Hematopoietic multipotent progenitor cell treated with erythropoietin and hydrocortisone succinate and interleukin-3 and kit ligand, for 6 days (in vitro differentiated cells): ENCODE measurements around the gene DOCK1.

Source experiments
- DNase-seq: peaks from one replicate; pipeline ENCODE4 v3.0.0-alpha.2; 2015

The DOCK1 gene

GRCh38 chr10:127332631-127333030, 427.4 kb downstream of the DOCK1 start:
- DNase-seq: no peak

DNA sequence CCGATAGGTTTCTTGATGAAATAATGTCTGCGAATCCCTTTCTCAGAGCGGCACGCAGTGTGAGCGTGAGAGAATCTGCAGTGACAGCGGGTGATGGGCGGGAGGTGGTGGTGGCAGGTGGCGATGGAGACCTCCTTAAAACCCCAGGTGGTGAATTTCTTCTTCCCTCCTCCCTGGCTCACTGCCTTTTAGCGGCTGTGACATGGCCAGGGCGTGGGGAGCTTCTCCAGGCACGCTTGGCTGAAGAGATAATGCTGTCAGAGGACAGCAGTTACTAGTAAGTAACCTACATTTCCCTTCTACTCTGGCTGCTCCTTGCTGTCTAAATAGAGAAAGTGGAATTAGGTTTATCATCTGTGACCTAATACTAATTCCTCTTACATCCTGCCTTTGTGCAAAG, 432.6 kb downstream of the DOCK1 start:
- no peak for DNase-seq

DNA sequence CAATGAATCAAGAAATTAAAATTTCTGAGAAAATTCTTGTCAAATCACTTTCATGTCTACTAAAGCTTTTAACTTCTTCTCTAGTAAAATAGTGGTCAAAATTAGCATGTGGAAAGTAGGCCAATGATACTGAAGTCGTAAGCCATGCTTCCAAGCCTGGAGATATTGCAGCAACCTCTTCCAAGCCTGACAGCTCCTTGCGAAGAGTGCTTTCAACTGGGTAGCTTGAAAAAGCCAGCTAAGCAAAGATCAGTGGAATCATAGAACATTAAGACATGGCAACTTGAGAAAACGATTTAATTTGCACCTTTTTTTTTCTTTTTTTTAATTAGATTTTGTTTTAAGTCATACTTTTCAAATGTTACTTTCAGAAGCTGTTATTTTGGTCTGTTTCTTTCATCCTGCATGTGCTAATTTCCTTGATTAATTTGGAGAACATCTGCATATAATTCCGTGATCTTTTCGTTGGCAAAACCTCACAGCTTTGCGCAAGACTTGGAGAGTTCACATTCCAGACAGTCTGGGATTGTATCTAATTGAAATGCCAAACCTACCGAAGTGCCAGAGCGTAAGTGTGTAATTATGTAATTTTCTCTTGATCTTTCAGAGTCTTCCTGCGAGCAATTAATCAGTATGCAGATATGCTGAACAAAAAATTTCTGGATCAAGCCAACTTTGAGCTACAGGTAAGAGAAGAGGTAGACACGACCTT, 433.3 kb downstream of the DOCK1 start:
- no peak for DNase-seq

DNA sequence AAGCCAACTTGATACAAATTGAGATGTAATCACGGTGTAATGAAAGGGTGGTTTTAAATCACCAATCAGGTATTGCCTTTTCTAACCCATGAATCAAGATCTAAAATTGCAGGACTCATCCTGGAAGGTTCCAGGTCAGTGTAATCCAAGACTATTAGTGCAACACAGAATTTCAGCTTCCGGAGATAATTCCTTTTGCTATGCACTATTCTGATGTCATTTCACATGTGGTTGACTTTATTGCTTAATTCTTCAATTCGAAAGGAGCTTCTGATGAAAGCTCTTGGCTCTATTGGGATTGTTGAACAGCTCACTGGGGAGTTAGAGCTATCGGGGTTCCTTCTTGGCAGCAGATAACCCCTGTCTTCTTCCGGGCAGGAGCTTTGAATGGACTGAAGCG, 438.6 kb downstream of the DOCK1 start:
- DNase-seq: no peak

DNA sequence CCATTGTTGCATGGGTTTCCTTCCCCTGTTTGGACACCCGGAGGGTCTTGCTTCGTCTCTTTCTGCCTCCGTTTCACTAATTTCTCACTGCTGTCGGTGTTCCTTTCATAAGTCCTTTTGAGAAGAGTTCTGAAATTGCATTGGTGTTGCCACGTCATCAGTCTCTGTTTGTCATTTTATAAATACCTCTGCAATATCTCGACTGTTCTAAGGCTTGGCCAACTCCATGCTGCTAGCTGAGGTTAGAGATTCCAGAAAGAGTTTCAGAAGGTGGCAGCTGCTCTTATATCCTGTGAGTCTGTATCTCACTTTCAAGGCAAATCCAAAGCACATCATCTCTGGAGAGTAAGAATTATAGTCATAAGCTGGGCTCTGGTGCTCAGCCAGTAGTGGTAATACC, 439.1 kb downstream of the DOCK1 start:
- DNase-seq: no peak

DNA sequence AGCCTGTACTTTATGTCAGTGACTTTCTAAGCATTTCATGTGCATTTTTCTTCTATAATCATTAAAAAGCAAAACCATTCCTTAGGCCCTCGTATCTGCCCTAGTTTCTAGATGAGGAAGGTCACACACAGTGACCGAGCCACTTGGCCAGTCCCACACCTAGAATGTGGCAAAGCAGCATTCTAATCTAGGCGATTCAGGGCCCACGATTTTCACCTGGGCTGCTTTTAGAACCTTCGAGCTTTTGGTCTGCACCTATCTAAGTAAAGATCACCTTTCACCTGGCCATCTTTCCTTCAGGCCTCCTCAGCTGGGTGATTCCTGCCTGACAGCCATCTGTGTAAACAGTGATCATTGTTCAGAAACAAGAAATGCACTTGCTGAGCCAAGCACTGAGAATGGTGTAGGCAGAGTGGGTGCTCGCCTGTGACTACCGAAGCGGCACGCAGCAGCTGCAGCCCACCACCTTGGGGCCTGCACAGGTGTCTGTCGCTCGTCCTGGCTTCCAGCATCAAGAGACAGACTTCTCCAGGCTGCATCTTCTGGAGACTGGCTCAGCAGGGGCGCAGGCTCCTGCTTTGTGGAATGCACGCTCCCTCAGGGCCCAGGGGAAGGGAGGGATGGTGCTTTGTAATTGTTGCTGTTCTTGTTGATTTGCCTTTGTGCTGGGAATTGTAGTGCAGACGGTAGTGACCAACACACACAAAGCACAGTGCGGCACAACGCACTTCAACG, 440.2 kb downstream of the DOCK1 start:
- DNase-seq: no peak

GRCh38 chr10:127346604-127347003, 441.4 kb downstream of the DOCK1 start:
- DNase-seq: no peak

DNA sequence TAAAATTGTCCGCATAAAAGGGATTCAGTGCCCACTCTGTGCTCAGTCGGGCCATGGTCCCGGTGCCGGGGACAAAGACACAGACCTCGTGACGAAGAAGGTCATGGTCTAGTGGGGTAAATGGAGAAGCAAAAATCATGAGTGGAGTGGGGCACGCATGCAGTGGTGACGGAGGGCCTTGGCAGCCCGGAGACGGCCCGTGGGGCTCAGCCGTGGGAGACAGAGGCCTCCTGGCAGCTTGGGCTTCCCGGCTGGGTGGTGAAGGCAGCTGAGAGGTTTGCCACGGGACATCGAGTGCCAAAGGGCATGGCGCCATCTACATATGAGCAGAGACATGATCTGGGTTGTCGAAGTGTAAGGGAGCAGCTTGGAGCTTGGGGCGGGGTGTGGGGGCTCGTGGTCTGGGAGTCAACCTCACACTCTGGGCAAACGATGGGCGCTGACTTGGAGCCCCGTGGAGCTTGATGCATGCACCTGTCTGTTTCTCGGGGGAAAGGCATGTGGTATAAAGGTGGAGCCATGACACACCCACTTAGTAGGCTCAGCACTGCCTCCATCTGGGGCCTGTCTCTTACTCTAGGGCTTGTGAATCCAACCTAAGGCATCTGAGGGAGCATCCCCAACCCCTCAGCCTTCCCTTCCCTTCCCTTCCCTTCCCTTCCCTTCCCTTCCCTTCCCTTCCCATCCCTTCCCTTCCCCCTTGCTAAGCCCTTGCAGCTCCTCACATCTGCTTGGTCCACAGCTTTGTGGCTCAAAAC, 442.2 kb downstream of the DOCK1 start:
- DNase-seq: no peak

GRCh38 chr10:127349737-127350136, 444.5 kb downstream of the DOCK1 start:
- no peak for DNase-seq

DNA sequence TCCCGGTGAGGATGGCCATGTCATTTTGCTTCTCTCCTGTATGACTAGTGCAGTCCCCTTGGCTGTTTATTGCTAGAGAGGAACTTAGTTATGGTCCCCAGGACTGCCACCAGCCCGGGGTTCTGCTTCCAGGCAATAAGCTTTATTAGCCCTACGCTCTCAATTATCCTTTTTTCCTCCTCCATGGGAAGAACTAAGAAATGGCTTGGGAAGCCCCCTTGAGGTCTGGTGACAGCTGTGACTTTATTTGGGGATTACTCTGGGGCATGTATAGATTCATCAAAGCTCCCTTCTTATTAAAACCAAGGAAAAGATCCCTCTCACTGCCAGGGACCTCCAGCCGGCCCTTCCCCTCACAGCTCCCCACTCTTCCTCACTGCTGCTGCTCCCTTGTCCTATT, 446.3 kb downstream of the DOCK1 start:
- no peak for DNase-seq

DNA sequence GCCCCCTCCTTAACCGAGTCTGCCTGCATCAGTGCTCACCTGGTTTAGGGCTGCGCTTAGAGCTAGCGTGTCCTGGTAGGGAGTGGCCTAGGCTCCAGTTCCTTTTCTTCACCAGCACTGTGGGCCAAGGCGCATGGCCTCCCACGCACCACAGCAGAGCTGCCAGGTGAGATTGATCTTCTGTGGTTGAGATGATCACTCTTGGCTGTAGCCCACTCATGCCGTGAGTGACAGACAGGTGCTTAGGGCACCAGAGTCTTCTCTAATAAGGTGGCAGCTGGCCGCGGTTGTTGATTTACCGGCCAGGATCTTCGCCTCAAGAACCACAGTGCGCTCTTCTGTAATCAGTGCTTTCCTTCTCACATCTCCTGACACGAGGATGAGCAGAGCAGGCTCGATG, 448.3 kb downstream of the DOCK1 start:
- DNase-seq: no peak

GRCh38 chr10:127354255-127354654, 449.0 kb downstream of the DOCK1 start:
- DNase-seq: no peak

DNA sequence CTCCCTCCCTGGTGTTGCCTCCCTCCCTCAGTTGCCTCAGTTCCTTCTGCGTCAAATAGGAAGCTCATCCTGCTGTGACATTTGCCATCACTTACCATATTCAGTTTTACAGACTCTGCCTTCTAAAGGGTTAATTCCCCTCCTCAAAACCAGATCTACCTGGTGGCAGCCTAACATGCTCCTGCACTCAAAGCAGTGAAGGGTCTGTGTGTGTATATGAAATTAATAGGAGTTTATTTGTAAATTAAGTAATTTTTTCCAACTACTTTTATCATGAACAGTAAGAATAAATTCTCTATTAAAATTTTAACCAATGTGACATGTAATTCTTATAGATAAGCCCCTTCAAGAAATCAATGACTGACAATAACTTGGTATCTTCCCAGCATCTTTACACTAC, 449.8 kb downstream of the DOCK1 start:
- DNase-seq: no peak

DNA sequence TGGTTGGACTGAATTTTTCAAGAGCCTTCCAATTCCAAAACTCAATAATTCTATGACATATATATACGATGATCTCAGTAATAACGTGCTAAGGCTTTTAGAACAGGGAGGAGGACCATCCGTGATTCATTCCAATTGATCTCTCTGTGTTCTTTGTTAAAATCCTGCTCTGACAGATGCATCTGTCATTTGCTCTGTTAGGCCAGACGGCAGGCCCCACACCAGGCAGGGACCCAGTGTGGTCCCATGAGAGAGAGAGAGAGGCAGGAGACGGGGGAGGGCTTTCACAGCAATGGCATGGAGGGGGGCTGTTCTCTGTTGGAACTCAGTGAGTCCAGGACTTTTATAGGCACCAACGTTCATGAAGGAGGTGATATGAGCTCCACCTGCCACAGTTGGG, 451.1 kb downstream of the DOCK1 start:
- no peak for DNase-seq

- DNase-seq: no peak
Observed at GRCh38 chr10:127357265-127357664, 452.0 kb downstream of the DOCK1 start.

DNA sequence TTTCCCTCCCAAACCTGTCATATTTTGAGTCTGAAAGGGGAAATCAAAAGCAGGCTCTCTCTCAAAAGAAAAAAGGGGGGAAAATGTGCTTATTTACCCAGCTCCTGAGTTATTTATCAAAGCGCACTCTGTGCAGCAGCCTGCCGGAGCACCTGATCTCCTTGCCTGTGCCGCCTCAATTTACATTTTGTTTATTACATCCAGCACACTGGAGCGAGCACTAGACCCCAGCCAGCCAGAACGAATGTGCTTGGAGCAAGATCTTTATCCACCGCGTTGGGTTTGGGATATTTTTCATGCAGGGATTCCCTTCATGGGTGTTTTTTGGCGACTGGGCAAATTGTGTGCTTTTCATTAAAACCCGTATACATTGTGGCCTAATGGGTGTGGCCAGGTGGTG, 453.1 kb downstream of the DOCK1 start:
- no peak for DNase-seq

- DNase-seq: no peak
Observed at GRCh38 chr10:127364034-127364433, 458.8 kb downstream of the DOCK1 start.

DNA sequence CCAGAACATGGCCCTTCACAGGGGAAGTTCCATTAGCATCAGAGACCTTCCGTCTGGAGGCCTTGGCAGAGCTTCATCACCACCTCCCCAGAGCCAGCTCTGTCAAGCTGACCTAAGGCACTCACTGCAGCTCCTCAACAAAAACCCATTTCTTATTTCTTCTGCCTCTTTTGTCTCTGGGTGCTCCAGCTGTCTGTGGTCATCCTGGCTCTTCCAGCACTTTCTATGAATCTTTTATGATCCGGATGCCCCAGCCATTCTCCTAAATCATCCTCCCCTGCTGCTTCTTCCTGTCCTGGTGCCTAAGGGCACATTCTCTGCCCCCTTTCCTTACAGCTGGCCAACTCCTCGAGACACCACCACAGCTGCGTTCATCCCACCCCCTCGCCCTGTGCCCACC, 462.9 kb downstream of the DOCK1 start:
- no peak for DNase-seq

DNA sequence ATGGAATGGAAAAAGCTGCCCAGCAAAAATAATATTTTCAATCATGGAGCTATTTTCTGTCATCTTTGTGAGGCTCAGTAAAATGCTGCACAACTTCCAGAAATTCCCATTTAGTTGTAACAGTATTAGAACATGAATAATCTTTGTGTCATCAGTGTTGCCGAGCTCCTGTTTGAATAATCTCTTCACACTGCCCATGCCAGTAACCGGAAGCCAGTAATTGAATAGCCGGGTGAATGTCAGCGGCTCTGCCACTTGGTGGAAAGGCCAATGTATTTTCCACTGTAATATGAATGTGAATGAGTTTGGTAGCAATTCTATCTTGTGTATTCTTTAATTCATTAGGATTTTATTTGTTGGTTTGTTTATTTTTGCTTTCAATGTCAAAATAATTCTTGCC, 463.7 kb downstream of the DOCK1 start:
- no peak for DNase-seq

DNA sequence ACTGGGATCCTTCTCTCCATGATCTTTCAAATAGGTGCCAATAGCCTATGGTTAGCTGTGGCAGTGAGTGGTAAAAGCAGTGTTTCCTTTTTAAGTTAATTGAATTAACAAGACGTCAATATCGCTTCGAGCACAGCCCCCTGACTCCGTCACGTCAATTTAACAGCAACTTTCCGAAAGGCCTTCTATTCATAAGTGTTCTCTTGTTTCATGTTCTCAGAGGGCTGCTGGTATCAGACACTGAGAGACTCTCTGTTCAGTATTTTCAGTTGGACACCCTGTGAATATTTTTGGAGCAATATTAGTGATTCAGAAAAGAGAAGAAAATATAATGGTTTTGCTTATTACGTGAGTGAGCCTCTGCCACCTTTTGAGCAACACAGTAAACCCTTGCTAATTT, 465.4 kb downstream of the DOCK1 start:
- no peak for DNase-seq

DNA sequence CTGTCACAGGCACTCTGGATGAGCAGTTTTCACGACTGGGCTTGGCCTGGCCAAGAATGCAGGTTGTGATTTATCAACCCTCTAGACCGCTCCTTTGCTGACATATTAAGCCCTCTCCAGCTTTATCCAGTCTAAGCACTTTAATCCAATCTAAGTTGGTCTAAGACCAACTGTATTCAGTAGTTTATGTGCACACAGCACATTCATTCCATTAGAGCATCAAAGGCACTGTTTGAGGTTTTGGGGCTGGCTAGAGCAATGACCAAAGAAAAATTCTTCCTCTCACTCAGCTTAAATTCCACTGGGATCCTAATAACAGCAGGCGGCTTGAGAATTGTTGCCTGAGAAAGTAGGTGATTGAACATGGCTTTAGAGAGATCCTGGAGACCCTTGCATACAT, 467.1 kb downstream of the DOCK1 start:
- no peak for DNase-seq

- peak; percentile 24 for DNase-seq
Observed at GRCh38 chr10:127374074-127374680, 468.9 kb downstream of the DOCK1 start.

DNA sequence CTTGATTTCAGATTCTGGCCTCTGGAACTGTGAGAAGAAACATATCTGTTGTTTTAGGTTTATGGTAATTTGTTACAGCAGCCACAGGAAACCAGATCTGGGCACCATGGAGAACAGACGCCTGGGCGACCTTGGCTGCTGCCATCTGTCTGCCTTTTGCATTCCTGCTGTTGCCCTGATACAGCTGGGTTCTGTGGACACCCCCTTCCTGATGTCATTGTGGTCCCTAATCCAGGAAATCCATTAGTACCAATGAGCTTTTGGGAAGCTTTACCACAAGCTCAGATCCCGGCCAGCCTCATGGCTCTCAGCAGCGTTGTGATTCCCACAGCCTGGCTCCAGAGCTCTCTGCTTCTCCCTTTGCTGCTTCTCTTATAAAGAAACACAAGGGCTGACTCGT, 469.7 kb downstream of the DOCK1 start:
- no peak for DNase-seq

DNA sequence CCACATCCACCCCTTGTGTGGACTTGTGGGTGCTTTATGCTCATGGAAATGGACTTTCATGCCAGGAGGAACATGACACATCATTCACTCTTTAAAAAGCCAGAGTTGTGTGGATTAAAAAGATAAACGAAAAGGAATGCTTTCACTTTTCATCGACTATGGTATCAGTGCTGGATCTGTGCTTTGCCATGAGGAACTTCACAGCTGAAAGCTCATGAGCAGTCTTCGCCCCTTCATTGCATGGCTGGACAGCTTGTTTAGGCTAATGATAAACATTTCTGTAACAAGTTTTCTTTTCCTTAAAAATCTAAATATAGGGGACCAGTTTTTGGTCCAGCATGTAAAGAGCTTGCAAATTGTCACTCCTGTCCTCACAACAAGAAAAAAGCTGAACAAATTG, 470.2 kb downstream of the DOCK1 start:
- no peak for DNase-seq
